ENCODE data around the gene ZNF343. TPM values are rescaled to one million over a fixed set of nuclear protein-coding genes. Genes with fewer than 3 reads are reported as not detected.

The ZNF343 gene
- polyA plus RNA-seq, 1 experiment: 8.2 TPM

DNA sequence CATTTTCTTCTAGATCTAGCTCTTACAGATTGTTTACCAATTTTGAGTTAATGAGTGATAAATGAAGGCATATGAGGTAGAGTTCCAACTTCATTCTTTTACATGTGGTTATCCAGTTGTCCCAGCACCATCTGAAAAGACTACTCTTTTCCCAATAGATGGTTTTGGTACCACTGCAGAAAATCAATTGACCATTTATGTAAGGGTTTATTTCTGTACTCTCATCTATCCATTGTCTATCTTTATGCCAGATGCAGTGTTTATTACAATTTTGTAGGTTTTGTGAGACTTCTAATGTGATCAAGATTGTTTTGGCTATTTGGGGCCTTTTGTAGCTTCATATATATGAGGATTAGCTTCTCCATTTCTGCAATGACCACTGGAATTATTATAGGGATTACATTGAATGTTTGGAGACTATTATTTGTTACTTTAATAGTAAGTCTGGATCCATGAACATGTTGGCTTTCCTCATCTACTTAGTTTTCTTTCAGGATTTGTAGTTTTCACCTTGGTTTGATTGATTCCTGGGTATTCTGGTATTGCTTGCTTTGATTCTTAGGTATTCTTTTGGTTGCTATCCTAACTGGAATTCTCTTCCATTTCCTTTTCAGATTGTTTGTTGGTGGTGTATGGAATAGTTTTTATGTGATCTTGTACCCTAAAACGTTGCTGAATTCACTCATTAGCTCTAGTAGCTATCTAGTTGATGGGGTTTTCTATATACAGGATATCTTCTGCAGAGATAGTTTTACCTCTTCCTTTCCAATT, 48.5 kb downstream of the ZNF343 start:
- no peaks in the 10 kb centered on the region for H3K27me3 ChIP-seq (ENCODE audit: control insufficient read depth, insufficient read depth, low read length)
- CTCF ChIA-PET: interaction anchor here (1.2 kb wide), 1 partner anchor 253 kb away, joined by 3 read pairs; no protein-coding TSS in a partner anchor
- POLR2A ChIA-PET: no interaction called here
- H3K4me3 ChIP-seq (ENCODE audit: low read depth, low read length): no peak overlapping the region
- H3K36me3 ChIP-seq (ENCODE audit: control insufficient read depth, insufficient read depth, low read length): peaks cover 34% of the 10 kb centered on the region
- no peak for DNase-seq (ENCODE audit: low read depth)
- TF ChIP-seq, protein P1, sequence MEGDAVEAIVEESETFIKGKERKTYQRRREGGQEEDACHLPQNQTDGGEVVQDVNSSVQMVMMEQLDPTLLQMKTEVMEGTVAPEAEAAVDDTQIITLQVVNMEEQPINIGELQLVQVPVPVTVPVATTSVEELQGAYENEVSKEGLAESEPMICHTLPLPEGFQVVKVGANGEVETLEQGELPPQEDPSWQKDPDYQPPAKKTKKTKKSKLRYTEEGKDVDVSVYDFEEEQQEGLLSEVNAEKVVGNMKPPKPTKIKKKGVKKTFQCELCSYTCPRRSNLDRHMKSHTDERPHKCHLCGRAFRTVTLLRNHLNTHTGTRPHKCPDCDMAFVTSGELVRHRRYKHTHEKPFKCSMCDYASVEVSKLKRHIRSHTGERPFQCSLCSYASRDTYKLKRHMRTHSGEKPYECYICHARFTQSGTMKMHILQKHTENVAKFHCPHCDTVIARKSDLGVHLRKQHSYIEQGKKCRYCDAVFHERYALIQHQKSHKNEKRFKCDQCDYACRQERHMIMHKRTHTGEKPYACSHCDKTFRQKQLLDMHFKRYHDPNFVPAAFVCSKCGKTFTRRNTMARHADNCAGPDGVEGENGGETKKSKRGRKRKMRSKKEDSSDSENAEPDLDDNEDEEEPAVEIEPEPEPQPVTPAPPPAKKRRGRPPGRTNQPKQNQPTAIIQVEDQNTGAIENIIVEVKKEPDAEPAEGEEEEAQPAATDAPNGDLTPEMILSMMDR (IDR thresholded peaks at IDR 0.05; ENCODE audit: insufficient read depth, low read depth, low read length): no peak

DNA sequence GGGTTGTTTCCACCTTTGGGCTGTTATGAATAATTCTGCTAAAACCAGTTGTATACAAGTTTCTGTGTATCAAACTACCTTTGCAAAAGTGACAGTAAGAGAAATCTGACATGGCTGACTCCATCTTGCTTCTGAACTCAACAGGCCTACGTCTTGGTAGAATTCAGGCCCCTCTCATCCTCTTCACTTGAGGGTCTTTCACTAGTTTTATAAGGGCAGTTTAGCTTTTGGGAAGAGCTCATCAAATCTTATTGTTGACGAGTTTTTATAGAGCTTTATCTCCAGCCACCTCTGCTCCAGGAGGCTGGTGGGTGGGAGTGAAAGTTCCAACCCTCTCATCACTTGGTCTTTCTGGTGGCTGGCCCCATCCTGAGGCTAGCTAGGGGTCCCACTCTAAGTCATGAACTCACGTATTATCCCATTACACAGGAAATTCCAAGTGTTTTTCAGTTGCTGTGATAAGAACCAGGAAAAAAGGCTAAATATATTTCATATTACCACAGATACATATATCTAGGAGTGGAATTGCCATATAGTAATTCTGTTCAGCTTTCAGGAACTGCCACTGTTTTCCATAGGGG, 49.7 kb downstream of the ZNF343 start:
- DNase-seq (ENCODE audit: low read depth): no peak
- Histone ChIP-seq H3K4me3 (ENCODE audit: low read depth, low read length) (no peak overlapping the region), H3K36me3 (ENCODE audit: control insufficient read depth, insufficient read depth, low read length) (peaks cover 29% of the 10 kb centered on the region), H3K27me3 (ENCODE audit: control insufficient read depth, insufficient read depth, low read length) (no peaks in the 10 kb centered on the region)
- CTCF ChIA-PET: no interaction called here
- TF ChIP-seq, protein P1 (IDR thresholded peaks at IDR 0.05; ENCODE audit: insufficient read depth, low read depth, low read length): no peak
- POLR2A ChIA-PET: no interaction called here

GRCh38 chr20:2455771-2456497, 52.8 kb downstream of the ZNF343 start:
- ChIA-PET POLR2A (interaction anchor here (0.6 to 0.7 kb wide), 2 partner anchors 9 to 220 kb away, joined by 3 to 5 read pairs; no protein-coding TSS in a partner anchor), CTCF (interaction anchor here (0.7 to 3.9 kb wide), 4 partner anchors 10 to 248 kb away, joined by 3 to 39 read pairs (median 6); no protein-coding TSS in a partner anchor)
- Histone ChIP-seq H3K27me3 (ENCODE audit: control insufficient read depth, insufficient read depth, low read length) (no peaks in the 10 kb centered on the region), H3K36me3 (ENCODE audit: control insufficient read depth, insufficient read depth, low read length) (peaks cover 5% of the 10 kb centered on the region), H3K4me3 (ENCODE audit: low read depth, low read length) (no peak overlapping the region)
- DNase-seq (ENCODE audit: low read depth): no peak
- TF ChIP-seq, protein P1 (IDR thresholded peaks at IDR 0.05; ENCODE audit: insufficient read depth, low read depth, low read length): no peak

DNA sequence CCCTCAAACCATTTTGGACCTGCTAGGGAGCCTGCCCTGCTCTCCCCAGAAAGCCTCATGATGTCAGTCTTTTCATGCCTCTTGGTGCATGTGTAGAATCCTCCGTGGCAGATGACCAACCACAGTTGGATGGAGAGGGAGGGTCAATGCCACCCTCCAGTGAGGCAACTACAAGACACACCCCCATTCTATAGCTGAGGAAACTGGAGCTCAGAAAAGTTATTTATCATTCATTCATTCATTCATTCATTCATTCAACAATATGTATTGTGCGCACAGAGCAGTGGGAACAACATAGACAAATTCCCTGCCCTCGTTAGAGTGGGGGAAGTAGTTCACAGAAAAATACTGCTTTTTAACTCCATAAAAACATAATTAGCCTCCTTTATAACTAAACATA, 54.9 kb downstream of the ZNF343 start:
- Histone ChIP-seq H3K27me3 (ENCODE audit: control insufficient read depth, insufficient read depth, low read length) (no peaks in the 10 kb centered on the region), H3K4me3 (ENCODE audit: low read depth, low read length) (no peak overlapping the region), H3K36me3 (ENCODE audit: control insufficient read depth, insufficient read depth, low read length) (no peaks in the 10 kb centered on the region)
- ChIA-PET POLR2A (no interaction called here), CTCF (interaction anchor here (0.6 to 5.0 kb wide), 8 partner anchors 17 to 447 kb away, joined by 3 to 71 read pairs (median 6); partner anchors contain the start of gene ZNF343)
- TF ChIP-seq, protein P1 (IDR thresholded peaks at IDR 0.05; ENCODE audit: insufficient read depth, low read depth, low read length): no peak
- no peak for DNase-seq (ENCODE audit: low read depth)

All from BJ (cell line).